ENCODE data around the gene ZNF195.
"Not testable (repeated sequence)": the region's sequence is repeated elsewhere in the genome, so short reads cannot be mapped to it uniquely, and the experiment has no call there.

ZNF195 gene

GRCh38 chr11:3393450-3393849, 14.5 kb upstream of the ZNF195 start:
- H2AFZ ChIP-seq (ENCODE audit: low read length); H3K9me2 ChIP-seq (replicated peaks; ENCODE audit: insufficient read depth, low read length); H3K27ac ChIP-seq (ENCODE audit: low read length); H3K9me3 ChIP-seq (replicated peaks; ENCODE audit: insufficient read depth, low read length); H3K4me1 ChIP-seq (ENCODE audit: low read length); H4K20me1 ChIP-seq (ENCODE audit: insufficient read depth, low read length); H3K27me3 ChIP-seq (replicated peaks; ENCODE audit: insufficient read depth, low read length); H3F3A ChIP-seq (ENCODE audit: insufficient read depth, low read length); DNase-seq; H3K4me2 ChIP-seq (ENCODE audit: low read depth, low read length); H3K9ac ChIP-seq (ENCODE audit: low read length); H3K4me3 ChIP-seq (ENCODE audit: low read length); H3K36me3 ChIP-seq (replicated peaks; ENCODE audit: insufficient read depth, low read length); H3K79me2 ChIP-seq (ENCODE audit: low read length): not testable (repeated sequence)

- H3K9me2 ChIP-seq (replicated peaks; ENCODE audit: insufficient read depth, low read length) = no peaks in the 10 kb centered on the region
- H4K20me1 ChIP-seq (ENCODE audit: insufficient read depth, low read length) = no peaks in the 10 kb centered on the region
- no peaks in the 10 kb centered on the region for H3K27me3 ChIP-seq (replicated peaks; ENCODE audit: insufficient read depth, low read length)
- no peak overlapping the region for H3K9ac ChIP-seq (ENCODE audit: low read length)
- no peaks in the 10 kb centered on the region for H3K36me3 ChIP-seq (replicated peaks; ENCODE audit: insufficient read depth, low read length)
- H3F3A ChIP-seq (ENCODE audit: insufficient read depth, low read length) = no peaks in the 10 kb centered on the region
- H3K79me2 ChIP-seq (ENCODE audit: low read length) = peaks cover 12% of the 10 kb centered on the region
- no peak for DNase-seq
- H3K4me2 ChIP-seq (ENCODE audit: low read depth, low read length) = no peak overlapping the region
- TF ChIP-seq CTCF (IDR thresholded peaks at IDR 0.05; ENCODE audit: low read length) (no peak), EZH2phosphoT487 (IDR thresholded peaks at IDR 0.05; ENCODE audit: low read length) (no peak), EZH2 (optimal IDR thresholded peaks at IDR 0.05; ENCODE audit: low read depth, low read length) (no peak)
- H2AFZ ChIP-seq (ENCODE audit: low read length) = no peak overlapping the region
- H3K27ac ChIP-seq (ENCODE audit: low read length) = no peak overlapping the region
- 0 out of 2 replicates have a peak, but pooled peaks cover 4% of the 10 kb centered on the region for H3K4me1 ChIP-seq (ENCODE audit: low read length)
- no peak overlapping the region for H3K4me3 ChIP-seq (ENCODE audit: low read length)
- no peaks in the 10 kb centered on the region for H3K9me3 ChIP-seq (replicated peaks; ENCODE audit: insufficient read depth, low read length)
These were observed 3.8 kb upstream of the ZNF195 start for GRCh38 chr11:3382613-3383285.

- H3K79me2 ChIP-seq (ENCODE audit: low read length) = peaks cover 21% of the 10 kb centered on the region
- no peak overlapping the region for H3K4me3 ChIP-seq (ENCODE audit: low read length)
- H3K9me2 ChIP-seq (replicated peaks; ENCODE audit: insufficient read depth, low read length) = no peaks in the 10 kb centered on the region
- no peaks in the 10 kb centered on the region for H4K20me1 ChIP-seq (ENCODE audit: insufficient read depth, low read length)
- TF ChIP-seq EZH2phosphoT487 (IDR thresholded peaks at IDR 0.05; ENCODE audit: low read length) (no peak), EZH2 (optimal IDR thresholded peaks at IDR 0.05; ENCODE audit: low read depth, low read length) (no peak), CTCF (IDR thresholded peaks at IDR 0.05; ENCODE audit: low read length) (no peak)
- H3K27ac ChIP-seq (ENCODE audit: low read length) = no peak overlapping the region
- no peak for DNase-seq
- H3K27me3 ChIP-seq (replicated peaks; ENCODE audit: insufficient read depth, low read length) = no peaks in the 10 kb centered on the region
- no peaks in the 10 kb centered on the region for H3F3A ChIP-seq (ENCODE audit: insufficient read depth, low read length)
- no peak overlapping the region for H3K4me2 ChIP-seq (ENCODE audit: low read depth, low read length)
- H3K9me3 ChIP-seq (replicated peaks; ENCODE audit: insufficient read depth, low read length) = no peaks in the 10 kb centered on the region
- H3K4me1 ChIP-seq (ENCODE audit: low read length) = 0 out of 2 replicates have a peak, but pooled peaks cover 7% of the 10 kb centered on the region
- H3K9ac ChIP-seq (ENCODE audit: low read length) = no peak overlapping the region
- no peak overlapping the region for H2AFZ ChIP-seq (ENCODE audit: low read length)
- H3K36me3 ChIP-seq (replicated peaks; ENCODE audit: insufficient read depth, low read length) = 0 out of 2 replicates have a peak, but pooled peaks cover 4% of the 10 kb centered on the region
These were observed 2.8 kb upstream of the ZNF195 start for GRCh38 chr11:3381794-3382193.
